Natural killer cell (primary cell): Measurements from ENCODE around the gene FAM151A. TPM values are rescaled to one million over a fixed set of nuclear protein-coding genes. Genes with fewer than 3 reads are reported as not detected.

Source experiments
- ATAC-seq, 3 donors: fragments of 150-1000 bp in 2 of 3; fragments of 200-7000 bp in 1 of 3; cut with Tn5 transposase; 1 replicate in 1 of 3; 2 replicates in 2 of 3; pipeline ENCODE4 v1.10.0; 2021; ENCODE audit warnings: mild to moderate bottlenecking in 2 of 3, moderate library complexity in 2 of 3
- DNase-seq, 2 donors: peaks; one replicate each; pipeline versions ENCODE4 v3.0.0 to v3.0.0-alpha.2; 2013 to 2021; ENCODE audit warnings: mixed read lengths in 1 of 2
- H3K27ac ChIP-seq: one replicate; pipeline ENCODE4 v1.5.1; 2013; ENCODE audit warnings: mild to moderate bottlenecking, low read length
- H3K27me3 ChIP-seq: one replicate; pipeline ENCODE4 v1.6.1; 2013; ENCODE audit warnings: low read length; ENCODE audit not compliant: control insufficient read depth, insufficient read depth
- H3K36me3 ChIP-seq: one replicate; pipeline ENCODE4 v1.6.1; 2013; ENCODE audit warnings: low read length; ENCODE audit not compliant: control insufficient read depth, insufficient read depth
- H3K4me1 ChIP-seq: one replicate; pipeline ENCODE4 v1.6.1; 2013; ENCODE audit warnings: low read length; ENCODE audit not compliant: control insufficient read depth, insufficient read depth
- H3K4me3 ChIP-seq: one replicate; pipeline ENCODE4 v1.5.1; 2013; ENCODE audit warnings: low read length
- H3K9me3 ChIP-seq: one replicate; pipeline ENCODE4 v1.6.1; 2013; ENCODE audit warnings: low read length; ENCODE audit not compliant: control insufficient read depth, insufficient read depth
- H3K27ac Mint-ChIP-seq, 2 donors: one replicate each; pipeline ENCODE4 v1.8.0; 2022; ENCODE audit warnings: mild to moderate bottlenecking in 2 of 2, mixed read lengths in 2 of 2, moderate library complexity in 1 of 2
- H3K27me3 Mint-ChIP-seq, 2 donors: one replicate each; pipeline ENCODE4 v1.8.0; 2022; ENCODE audit warnings: low read depth in 2 of 2, mixed read lengths in 2 of 2
- H3K36me3 Mint-ChIP-seq: one replicate; pipeline ENCODE4 v1.8.0; 2022; ENCODE audit warnings: mixed read lengths
- H3K4me1 Mint-ChIP-seq, 2 donors: one replicate each; pipeline ENCODE4 v1.8.0; 2022; ENCODE audit warnings: mixed read lengths in 2 of 2
- H3K4me3 Mint-ChIP-seq: one replicate; pipeline ENCODE4 v1.8.0; 2022; ENCODE audit warnings: mild to moderate bottlenecking, moderate library complexity, mixed read lengths
- H3K9me3 Mint-ChIP-seq, 2 donors: one replicate each; pipeline ENCODE4 v1.8.0; 2022; ENCODE audit warnings: mixed read lengths in 2 of 2
- WGBS: methylation state at CpG from one replicate; pipeline ENCODE4 v1.1.7; 2013; ENCODE audit warnings: missing lambda C conversion rate; ENCODE audit not compliant: insufficient coverage; 5-methylcytosine and 5-hydroxymethylcytosine counted together
- intact Hi-C: fragments of 100-400 bp; cut with micrococcal nuclease; formaldehyde crosslinking; loops from one replicate; pipeline ENCODE4 v1.14.2; 2022
- total RNA-seq, 4 donors: library from RNA; stranded (reverse); fragments of 120-200 nt in 1 of 4; gene quantifications; one replicate each; pipeline versions ENCODE4 v1.2.3 to v1.2.4, GENCODE V29; 2013 to 2022
- TF ChIP-seq, protein P1 (sequence below): fragments of 200-600 bp; IDR thresholded peaks from one replicate; pipeline ENCODE4 v1.8.0; 2022; ENCODE audit warnings: antibody characterized with exemption

Gene FAM151A
- total RNA-seq, 3 donors from 2014 or later (not counting 1 experiment from before 2014, with no cell fraction given) = not detected

DNA sequence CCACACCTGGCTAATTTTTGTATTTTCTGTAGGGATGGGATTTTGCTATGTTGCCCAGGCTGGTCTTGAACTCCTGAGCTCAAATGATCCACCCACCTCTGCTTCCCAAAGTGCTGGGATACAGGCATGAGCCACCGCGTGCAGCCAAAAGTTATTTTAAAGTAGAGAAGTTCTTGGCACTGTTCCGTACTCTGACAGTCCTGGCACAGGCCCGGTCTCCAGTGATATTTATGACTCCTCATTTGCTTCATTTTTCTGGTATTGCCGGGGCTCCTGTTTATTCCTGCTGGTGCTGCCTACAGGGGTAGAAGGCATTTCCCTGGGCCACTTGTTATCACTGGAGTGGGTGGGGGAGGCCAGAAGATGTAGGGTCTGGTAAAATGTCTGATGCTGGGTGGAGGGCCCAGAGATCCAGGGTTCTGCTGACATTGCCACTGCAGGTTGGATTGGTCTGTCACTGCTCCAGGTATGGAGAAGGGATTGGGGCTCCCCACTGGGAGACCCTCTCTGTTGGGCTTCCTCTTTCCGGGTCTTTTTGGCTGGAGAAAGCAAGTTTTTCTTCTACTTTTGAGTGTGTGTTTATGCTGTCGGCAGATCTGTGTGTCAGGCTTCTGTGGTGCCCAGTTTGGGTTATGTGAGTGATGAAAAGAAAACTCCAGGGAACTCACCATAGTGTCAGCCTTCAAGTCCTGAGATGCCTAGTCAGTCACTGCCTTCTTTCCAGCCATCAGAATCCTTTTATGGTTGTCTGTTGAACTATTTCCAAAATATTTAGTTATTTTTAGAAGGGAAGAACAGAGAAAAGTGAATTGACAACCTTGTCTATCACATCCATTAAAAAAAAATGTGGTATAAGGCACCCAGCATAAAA lies 22.7 kb upstream of the FAM151A start:
- Mint-ChIP-seq H3K27ac (no peak overlapping the region), H3K4me3 (no peak overlapping the region), H3K36me3 (no peaks in the 10 kb centered on the region), H3K27me3 (peaks cover 2 to 12% of the 10 kb centered on the region in 2 donors), H3K9me3 (peaks cover 3 to 4% of the 10 kb centered on the region in 2 donors), H3K4me1 (no peaks in the 10 kb centered on the region)
- intact Hi-C loops = no loop called here
- DNase-seq = no peak
- ATAC-seq = no peak
- H3K4me1 ChIP-seq = no peaks in the 10 kb centered on the region
- H3K36me3 ChIP-seq = no peaks in the 10 kb centered on the region
- 96% methylated on average over 7 of the region's 7 CpGs for WGBS
- H3K9me3 ChIP-seq = peaks cover 13% of the 10 kb centered on the region
- H3K27me3 ChIP-seq = no peaks in the 10 kb centered on the region
- H3K27ac ChIP-seq = no peak overlapping the region
- no peak overlapping the region for H3K4me3 ChIP-seq
- TF ChIP-seq, protein P1, sequence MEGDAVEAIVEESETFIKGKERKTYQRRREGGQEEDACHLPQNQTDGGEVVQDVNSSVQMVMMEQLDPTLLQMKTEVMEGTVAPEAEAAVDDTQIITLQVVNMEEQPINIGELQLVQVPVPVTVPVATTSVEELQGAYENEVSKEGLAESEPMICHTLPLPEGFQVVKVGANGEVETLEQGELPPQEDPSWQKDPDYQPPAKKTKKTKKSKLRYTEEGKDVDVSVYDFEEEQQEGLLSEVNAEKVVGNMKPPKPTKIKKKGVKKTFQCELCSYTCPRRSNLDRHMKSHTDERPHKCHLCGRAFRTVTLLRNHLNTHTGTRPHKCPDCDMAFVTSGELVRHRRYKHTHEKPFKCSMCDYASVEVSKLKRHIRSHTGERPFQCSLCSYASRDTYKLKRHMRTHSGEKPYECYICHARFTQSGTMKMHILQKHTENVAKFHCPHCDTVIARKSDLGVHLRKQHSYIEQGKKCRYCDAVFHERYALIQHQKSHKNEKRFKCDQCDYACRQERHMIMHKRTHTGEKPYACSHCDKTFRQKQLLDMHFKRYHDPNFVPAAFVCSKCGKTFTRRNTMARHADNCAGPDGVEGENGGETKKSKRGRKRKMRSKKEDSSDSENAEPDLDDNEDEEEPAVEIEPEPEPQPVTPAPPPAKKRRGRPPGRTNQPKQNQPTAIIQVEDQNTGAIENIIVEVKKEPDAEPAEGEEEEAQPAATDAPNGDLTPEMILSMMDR = no peak

DNA sequence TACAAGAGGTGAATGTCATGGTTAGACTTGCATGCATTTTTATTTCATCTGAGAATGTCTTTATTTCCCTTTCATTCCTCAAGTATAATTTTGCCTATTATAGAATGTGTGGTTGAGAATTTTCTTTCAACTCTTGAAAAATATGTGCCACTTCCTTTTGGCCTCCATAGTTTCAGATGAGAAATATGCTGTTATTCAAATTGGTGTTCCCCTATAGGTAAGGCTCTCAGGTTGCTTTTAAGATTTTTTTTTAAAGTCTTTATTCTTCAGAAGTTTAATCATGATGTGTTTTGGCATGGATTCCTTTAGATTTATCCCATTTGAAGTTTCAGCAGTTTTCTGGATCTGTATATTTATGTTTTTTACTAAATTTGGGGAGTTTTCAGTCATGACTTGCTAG lies 20.4 kb upstream of the FAM151A start:
- H3K27ac Mint-ChIP-seq = no peak overlapping the region
- DNase-seq = no peak
- H3K27me3 Mint-ChIP-seq = peaks cover 6 to 17% of the 10 kb centered on the region in 2 donors
- intact Hi-C loops = no loop called here
- Histone ChIP-seq H3K27me3 (no peaks in the 10 kb centered on the region), H3K4me3 (no peak overlapping the region), H3K27ac (no peak overlapping the region), H3K4me1 (no peaks in the 10 kb centered on the region), H3K36me3 (no peaks in the 10 kb centered on the region), H3K9me3 (peaks cover 13% of the 10 kb centered on the region)
- no peak overlapping the region for H3K4me3 Mint-ChIP-seq
- TF ChIP-seq, protein P1 = no peak
- no peak for ATAC-seq
- H3K9me3 Mint-ChIP-seq = peaks cover 3 to 4% of the 10 kb centered on the region in 2 donors
- no peaks in the 10 kb centered on the region for H3K36me3 Mint-ChIP-seq
- H3K4me1 Mint-ChIP-seq = no peaks in the 10 kb centered on the region

DNA sequence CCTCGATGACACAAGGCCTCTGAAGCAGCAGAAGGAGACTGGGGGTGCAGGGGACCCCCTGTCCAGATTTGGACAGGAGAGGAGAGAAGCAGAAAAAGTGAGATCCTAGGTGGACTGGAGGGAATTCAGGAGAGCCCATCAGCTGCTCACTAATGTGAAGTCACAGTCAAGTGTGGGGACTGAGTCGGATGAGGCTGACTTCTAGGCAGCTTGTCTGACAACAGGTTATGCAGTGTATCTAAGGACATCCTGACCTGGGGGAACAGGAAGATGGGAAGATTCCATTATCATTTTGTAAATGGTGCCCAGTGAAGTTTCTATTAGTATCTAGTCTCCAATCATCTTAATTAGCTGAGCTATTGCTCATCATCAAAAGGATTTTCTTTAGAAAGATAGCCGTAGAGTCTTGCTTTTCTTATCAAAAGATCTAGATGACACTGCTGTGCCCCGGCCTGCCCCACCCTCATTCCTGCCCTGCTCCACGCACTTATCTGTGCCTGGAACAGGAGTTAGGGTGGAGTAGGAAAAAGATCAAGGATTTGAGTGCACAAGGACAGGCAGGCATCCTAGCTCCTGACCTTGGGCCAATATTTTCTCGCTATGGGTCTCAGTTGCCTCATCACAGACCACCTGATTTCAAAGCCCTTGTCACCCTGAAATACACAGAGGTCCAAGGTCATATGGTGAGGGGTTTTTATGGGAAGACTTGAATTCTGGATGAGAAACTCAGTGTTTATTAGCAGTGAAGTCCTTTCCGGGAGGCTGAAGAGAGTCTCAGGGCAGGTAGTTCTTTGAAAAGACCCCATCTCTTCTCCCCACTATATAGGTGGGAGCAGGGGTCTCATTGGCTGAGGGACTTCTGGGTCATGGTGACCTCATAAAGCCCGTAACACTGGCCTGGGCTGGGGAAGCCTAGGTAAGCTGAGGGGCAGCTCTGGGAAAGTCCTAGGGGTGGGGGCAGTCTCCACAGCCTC lies 17.8 kb upstream of the FAM151A start, which contains the start of gene MROH7:
TSS of gene MROH7 (plus strand) at position 924 of the 974 bp plus-strand sequence. CDS start 11,141 bp downstream, outside the sequence.
- H3K36me3 ChIP-seq = no peaks in the 10 kb centered on the region
- WGBS = 75% methylated on average over 7 of the region's 8 CpGs
- no peak within 1 kb of the TSS for H3K4me3 Mint-ChIP-seq
- ATAC-seq (no peak), DNase-seq (no peak)
- no peak within 1 kb of the TSS for H3K4me3 ChIP-seq
- TF ChIP-seq, protein P1 = no peak
- H3K4me1 Mint-ChIP-seq = no peaks in the 10 kb centered on the region
- H3K36me3 Mint-ChIP-seq = no peaks in the 10 kb centered on the region
- no peaks in the 10 kb centered on the region for H3K4me1 ChIP-seq
- peaks cover 6 to 12% of the 10 kb centered on the region in 2 donors for H3K27me3 Mint-ChIP-seq
- H3K9me3 ChIP-seq = peaks cover 13% of the 10 kb centered on the region
- intact Hi-C loops = no loop called here
- H3K27ac Mint-ChIP-seq = no peak within 1 kb of the TSS
- H3K27me3 ChIP-seq = no peaks in the 10 kb centered on the region
- H3K9me3 Mint-ChIP-seq = peaks cover 3 to 4% of the 10 kb centered on the region in 2 donors
- H3K27ac ChIP-seq = no peak within 1 kb of the TSS
